ENCODE data around the gene GOLGA8A. TPM values are rescaled to one million over a fixed set of nuclear protein-coding genes. Genes with fewer than 3 reads are reported as not detected.

GOLGA8A gene, protein sequence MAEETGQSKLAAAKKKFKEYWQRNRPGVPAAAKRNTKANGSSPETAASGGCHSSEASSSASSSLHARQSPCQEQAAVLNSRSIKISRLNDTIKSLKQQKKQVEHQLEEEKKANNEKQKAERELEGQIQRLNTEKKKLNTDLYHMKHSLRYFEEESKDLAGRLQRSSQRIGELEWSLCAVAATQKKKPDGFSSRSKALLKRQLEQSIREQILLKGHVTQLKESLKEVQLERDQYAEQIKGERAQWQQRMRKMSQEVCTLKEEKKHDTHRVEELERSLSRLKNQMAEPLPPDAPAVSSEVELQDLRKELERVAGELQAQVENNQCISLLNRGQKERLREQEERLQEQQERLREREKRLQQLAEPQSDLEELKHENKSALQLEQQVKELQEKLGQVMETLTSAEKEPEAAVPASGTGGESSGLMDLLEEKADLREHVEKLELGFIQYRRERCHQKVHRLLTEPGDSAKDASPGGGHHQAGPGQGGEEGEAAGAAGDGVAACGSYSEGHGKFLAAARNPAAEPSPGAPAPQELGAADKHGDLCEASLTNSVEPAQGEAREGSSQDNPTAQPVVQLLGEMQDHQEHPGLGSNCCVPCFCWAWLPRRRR
- polyA plus RNA-seq (2012; ENCODE audit: missing spikeins), result 171 TPM

- peak; percentile 43 for DNase-seq (ENCODE audit: insufficient read length)
- no peak for FAIRE-seq
- TF ChIP-seq POLR2A (IDR thresholded peaks at IDR 0.05; ENCODE audit: low read depth, low read length) (peak; percentile 42; the same call in 1 of the 2 replicates), TAF1 (IDR thresholded peaks at IDR 0.05; ENCODE audit: borderline replicate concordance, low read depth, low read length) (peak; percentile 40; the same call in 1 of the 2 replicates), POLR2AphosphoS5 (IDR thresholded peaks at IDR 0.05; ENCODE audit: low read depth, low read length) (no peak)
Observed at GRCh38 chr15:34437687-34438086, at the start of gene GOLGA8A. Gene GOLGA8A (minus strand): TSS chr15:34437808. CDS start chr15:34389691, 48,117 bp downstream.

DNA sequence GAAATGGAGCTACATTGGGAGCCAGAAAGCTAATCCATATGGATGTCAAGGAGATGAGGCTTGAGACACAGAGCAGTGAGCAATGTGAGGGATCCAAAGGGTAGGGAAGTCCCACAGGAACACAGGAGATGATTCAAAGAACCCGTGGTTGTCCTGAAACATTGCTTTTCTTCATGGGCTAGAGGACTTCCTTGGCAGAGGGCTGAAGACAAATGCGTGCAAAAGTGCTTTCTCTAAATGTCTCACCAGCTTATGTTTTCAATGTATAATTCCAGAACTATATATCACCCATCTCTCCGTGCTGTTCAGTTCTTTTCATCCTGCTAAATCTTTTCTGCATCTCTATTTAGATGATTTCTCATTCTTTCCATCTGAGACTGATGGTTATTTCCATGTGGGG, 46.0 kb upstream of the GOLGA8A start:
- FAIRE-seq (no peak), DNase-seq (ENCODE audit: insufficient read length) (no peak)
- TF ChIP-seq TAF1 (IDR thresholded peaks at IDR 0.05; ENCODE audit: borderline replicate concordance, low read depth, low read length) (no peak), POLR2AphosphoS5 (IDR thresholded peaks at IDR 0.05; ENCODE audit: low read depth, low read length) (no peak), POLR2A (IDR thresholded peaks at IDR 0.05; ENCODE audit: low read depth, low read length) (no peak)

DNA sequence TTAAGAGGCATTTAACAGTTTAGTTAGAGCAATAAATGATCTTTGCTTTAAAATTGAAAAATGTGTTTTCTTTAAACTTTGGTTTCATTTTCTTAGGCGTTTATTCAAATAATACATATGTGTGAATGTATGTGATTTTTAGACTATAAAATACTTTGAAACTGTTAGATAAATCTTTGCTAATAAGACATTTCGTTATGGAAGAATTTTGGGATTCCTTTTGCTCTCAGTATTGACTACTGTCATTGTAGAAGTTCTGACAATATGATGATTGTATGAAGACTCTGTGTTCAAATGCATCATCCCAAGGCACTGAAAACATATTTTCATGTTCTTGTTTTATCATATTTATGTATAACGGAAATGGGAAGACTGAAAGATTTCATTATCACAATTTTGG, 43.8 kb upstream of the GOLGA8A start:
- TF ChIP-seq POLR2A (IDR thresholded peaks at IDR 0.05; ENCODE audit: low read depth, low read length) (no peak), POLR2AphosphoS5 (IDR thresholded peaks at IDR 0.05; ENCODE audit: low read depth, low read length) (no peak), TAF1 (IDR thresholded peaks at IDR 0.05; ENCODE audit: borderline replicate concordance, low read depth, low read length) (no peak)
- no peak for FAIRE-seq

GRCh38 chr15:34473840-34474239, 36.2 kb upstream of the GOLGA8A start:
- FAIRE-seq, result no peak
- DNase-seq (ENCODE audit: insufficient read length), result no peak
- TF ChIP-seq POLR2AphosphoS5 (IDR thresholded peaks at IDR 0.05; ENCODE audit: low read depth, low read length), result no peak
- no peak for TF ChIP-seq TAF1 (IDR thresholded peaks at IDR 0.05; ENCODE audit: borderline replicate concordance, low read depth, low read length)
- no peak for TF ChIP-seq POLR2A (IDR thresholded peaks at IDR 0.05; ENCODE audit: low read depth, low read length)

More for the DNA sequence above, 43.8 kb upstream of the GOLGA8A start:
- DNase-seq (ENCODE audit: insufficient read length), result no peak

- DNase-seq (ENCODE audit: insufficient read length), result no peak
- FAIRE-seq, result no peak
- no peak for TF ChIP-seq POLR2AphosphoS5 (IDR thresholded peaks at IDR 0.05; ENCODE audit: low read depth, low read length)
- TF ChIP-seq POLR2A (IDR thresholded peaks at IDR 0.05; ENCODE audit: low read depth, low read length), result no peak
- TF ChIP-seq TAF1 (IDR thresholded peaks at IDR 0.05; ENCODE audit: borderline replicate concordance, low read depth, low read length), result no peak
Observed at GRCh38 chr15:34472947-34473346, 35.3 kb upstream of the GOLGA8A start.

DNA sequence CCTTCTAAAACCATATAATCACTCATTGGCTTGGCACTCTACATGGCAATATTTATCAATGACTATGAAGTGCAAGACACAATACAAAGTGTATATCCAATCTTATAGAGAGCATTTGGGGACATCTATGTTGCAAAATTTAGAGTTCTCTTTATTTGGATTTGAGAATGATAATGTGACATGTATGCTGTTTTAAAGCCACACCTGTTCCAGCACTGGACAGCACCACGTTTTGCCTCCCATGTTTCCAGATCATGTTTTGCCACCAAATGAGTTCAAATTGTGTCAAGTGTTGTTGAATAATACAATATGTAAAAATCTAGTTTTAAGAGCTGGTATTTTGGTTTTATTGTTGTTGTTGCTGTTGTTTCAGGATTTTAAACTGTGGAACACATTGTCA, 33.3 kb upstream of the GOLGA8A start:
- FAIRE-seq, result no peak
- no peak for DNase-seq (ENCODE audit: insufficient read length)
- no peak for TF ChIP-seq POLR2A (IDR thresholded peaks at IDR 0.05; ENCODE audit: low read depth, low read length)
- no peak for TF ChIP-seq POLR2AphosphoS5 (IDR thresholded peaks at IDR 0.05; ENCODE audit: low read depth, low read length)
- TF ChIP-seq TAF1 (IDR thresholded peaks at IDR 0.05; ENCODE audit: borderline replicate concordance, low read depth, low read length), result no peak

DNA sequence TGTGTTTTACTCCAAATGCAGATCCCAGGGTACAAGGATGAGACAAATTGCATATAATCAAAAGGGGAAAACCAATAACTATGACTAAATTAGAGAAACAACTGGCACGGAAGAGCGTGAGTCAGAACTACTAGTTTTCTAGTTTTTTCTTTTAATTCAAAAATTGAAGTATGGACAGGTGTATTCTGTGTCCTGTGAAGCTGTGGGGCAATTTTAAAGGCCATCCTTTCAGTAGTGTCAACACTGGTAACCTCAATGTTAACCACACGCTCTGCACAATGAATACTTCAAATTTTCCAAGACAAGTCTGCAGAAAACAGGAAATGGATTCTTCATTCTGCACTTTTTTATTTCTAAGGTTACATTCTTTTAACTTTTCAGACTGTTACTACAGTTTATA, 32.5 kb upstream of the GOLGA8A start:
- FAIRE-seq (no peak), DNase-seq (ENCODE audit: insufficient read length) (no peak)
- TF ChIP-seq POLR2AphosphoS5 (IDR thresholded peaks at IDR 0.05; ENCODE audit: low read depth, low read length) (no peak), POLR2A (IDR thresholded peaks at IDR 0.05; ENCODE audit: low read depth, low read length) (no peak), TAF1 (IDR thresholded peaks at IDR 0.05; ENCODE audit: borderline replicate concordance, low read depth, low read length) (no peak)

- DNase-seq (ENCODE audit: insufficient read length), result no peak
- FAIRE-seq, result no peak
- no peak for TF ChIP-seq POLR2AphosphoS5 (IDR thresholded peaks at IDR 0.05; ENCODE audit: low read depth, low read length)
- TF ChIP-seq POLR2A (IDR thresholded peaks at IDR 0.05; ENCODE audit: low read depth, low read length), result no peak
- TF ChIP-seq TAF1 (IDR thresholded peaks at IDR 0.05; ENCODE audit: borderline replicate concordance, low read depth, low read length), result no peak
Observed at GRCh38 chr15:34461730-34462129, 24.1 kb upstream of the GOLGA8A start.

DNA sequence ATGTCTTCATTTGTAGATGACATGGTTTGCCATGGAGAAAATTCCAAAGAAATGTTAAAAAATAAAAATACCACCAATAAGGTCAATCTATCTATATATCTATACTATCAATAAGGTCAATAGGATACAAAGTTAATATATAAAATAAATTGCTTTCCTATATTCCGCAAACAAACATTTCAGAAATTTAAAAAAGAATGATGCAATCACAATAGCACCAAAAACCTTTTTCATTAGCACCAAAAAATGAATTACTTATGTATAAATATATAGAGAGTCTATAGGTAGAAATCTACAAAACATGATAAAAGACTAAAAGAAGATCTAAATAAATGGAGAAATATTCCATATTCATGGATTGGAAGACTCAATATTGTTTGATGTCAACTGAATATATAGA, 22.8 kb upstream of the GOLGA8A start:
- DNase-seq (ENCODE audit: insufficient read length) (no peak), FAIRE-seq (no peak)
- no peak for TF ChIP-seq POLR2AphosphoS5 (IDR thresholded peaks at IDR 0.05; ENCODE audit: low read depth, low read length)

DNA sequence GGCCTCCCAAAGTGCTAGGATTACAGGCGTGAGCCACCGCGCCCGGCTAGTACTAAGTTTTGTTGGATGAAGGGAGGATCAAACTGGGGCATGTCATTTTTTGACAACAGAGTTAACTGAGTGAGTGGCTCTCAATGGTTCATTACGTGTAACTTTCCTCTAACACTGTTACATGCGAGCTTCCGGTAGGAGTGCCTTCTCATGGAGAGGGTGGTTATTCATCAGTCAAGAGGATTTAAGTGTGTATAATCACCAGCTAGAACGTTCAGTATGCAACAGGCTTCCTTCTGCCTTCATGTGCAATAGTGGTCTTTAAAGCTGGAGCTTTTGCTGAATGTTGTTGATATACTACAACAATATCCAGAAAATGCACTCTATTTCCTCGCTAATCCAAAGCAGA, 19.1 kb upstream of the GOLGA8A start:
- DNase-seq (ENCODE audit: insufficient read length), result no peak
- TF ChIP-seq POLR2AphosphoS5 (IDR thresholded peaks at IDR 0.05; ENCODE audit: low read depth, low read length), result no peak
- FAIRE-seq, result no peak

- TF ChIP-seq POLR2AphosphoS5 (IDR thresholded peaks at IDR 0.05; ENCODE audit: low read depth, low read length) (no peak), TAF1 (IDR thresholded peaks at IDR 0.05; ENCODE audit: borderline replicate concordance, low read depth, low read length) (no peak), POLR2A (IDR thresholded peaks at IDR 0.05; ENCODE audit: low read depth, low read length) (no peak)
- FAIRE-seq, result no peak
Observed at GRCh38 chr15:34442891-34443290, 5.3 kb upstream of the GOLGA8A start.

DNA sequence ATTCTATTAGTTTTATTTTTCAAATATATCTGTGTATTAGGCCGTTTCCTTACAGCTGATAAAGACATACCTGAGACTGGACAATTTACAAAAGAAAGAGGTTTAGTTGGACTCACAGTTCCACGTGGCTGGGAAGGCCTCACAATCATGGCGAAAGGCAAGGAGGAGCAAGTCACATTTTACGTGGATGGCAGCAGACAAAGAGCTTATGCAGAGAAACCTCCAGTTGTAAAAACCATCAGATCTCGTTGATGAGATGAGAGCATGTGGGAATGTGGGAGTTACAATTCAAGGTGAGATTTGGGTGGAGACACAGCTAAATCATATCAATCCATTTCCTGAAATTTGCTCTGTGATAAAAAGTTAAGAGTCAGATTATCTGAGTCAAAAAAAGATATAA, 2.3 kb upstream of the GOLGA8A start:
- TF ChIP-seq POLR2A (IDR thresholded peaks at IDR 0.05; ENCODE audit: low read depth, low read length) (no peak), TAF1 (IDR thresholded peaks at IDR 0.05; ENCODE audit: borderline replicate concordance, low read depth, low read length) (no peak), POLR2AphosphoS5 (IDR thresholded peaks at IDR 0.05; ENCODE audit: low read depth, low read length) (no peak)
- no peak for FAIRE-seq

More at GRCh38 chr15:34442891-34443290, 5.3 kb upstream of the GOLGA8A start:
- DNase-seq (ENCODE audit: insufficient read length), result no peak

More for the DNA sequence above, 2.3 kb upstream of the GOLGA8A start:
- DNase-seq (ENCODE audit: insufficient read length), result no peak
